Neural cell (in vitro differentiated cells): ENCODE measurements around the gene CLTB. TPM values are rescaled to one million over a fixed set of nuclear protein-coding genes. Genes with fewer than 3 reads are reported as not detected.

Source experiments
- H2AFZ ChIP-seq: fragments of 200-600, 300-800 bp; sonication (generic), shearing (Covaris generic); 2 replicates; pipeline ENCODE4 v1.6.0; 2014; ENCODE audit warnings: low read depth, mild to moderate bottlenecking, antibody characterized with exemption, low read length, moderate library complexity
- H3F3A ChIP-seq: fragments of 200-600 bp; shearing (Covaris generic); 2 replicates; pipeline ENCODE4 v1.6.1; 2016; ENCODE audit warnings: mild to moderate bottlenecking, moderate library complexity, mixed read lengths, antibody characterized with exemption, low read length; ENCODE audit not compliant: insufficient read depth, poor library complexity, severe bottlenecking
- H3K27ac ChIP-seq: fragments of 200-600, 300-800 bp; sonication (generic), shearing (Covaris generic); 2 replicates; pipeline ENCODE4 v1.5.1; 2014; ENCODE audit warnings: mild to moderate bottlenecking, low read length, moderate library complexity
- H3K27me3 ChIP-seq: fragments of 300-800, 200-600 bp; sonication (generic), shearing (Covaris generic); 2 replicates; pipeline ENCODE4 v1.6.0; 2014; ENCODE audit warnings: mild to moderate bottlenecking, low read depth, low read length, moderate library complexity; ENCODE audit not compliant: insufficient read depth
- H3K36me3 ChIP-seq: fragments of 300-800, 200-600 bp; sonication (generic), shearing (Covaris generic); 2 replicates; pipeline ENCODE4 v1.5.1; 2014; ENCODE audit warnings: mild to moderate bottlenecking, antibody characterized with exemption, low read length, moderate library complexity; ENCODE audit not compliant: insufficient read depth
- H3K4me2 ChIP-seq: fragments of 300-800, 200-600 bp; sonication (generic), shearing (Covaris generic); 2 replicates; pipeline ENCODE4 v1.6.0; 2014; ENCODE audit warnings: mild to moderate bottlenecking, low read length
- H3K4me3 ChIP-seq: fragments of 300-800, 200-600 bp; sonication (generic), shearing (Covaris generic); 2 replicates; pipeline ENCODE4 v1.5.1; 2014; ENCODE audit warnings: mild to moderate bottlenecking, low read length, moderate library complexity
- H3K79me2 ChIP-seq: fragments of 200-600 bp; shearing (Covaris generic); replicated peaks from 2 replicates; pipeline ENCODE4 v1.6.0; 2014; ENCODE audit warnings: mild to moderate bottlenecking, low read length, moderate library complexity; ENCODE audit not compliant: insufficient read depth
- H3K9ac ChIP-seq: fragments of 300-800, 200-600 bp; sonication (generic), shearing (Covaris generic); 2 replicates; pipeline ENCODE4 v1.6.1; 2016; ENCODE audit warnings: mild to moderate bottlenecking, low read length, mixed read lengths
- H3K9me2 ChIP-seq: fragments of 200-600 bp; shearing (Covaris generic); 2 replicates; pipeline ENCODE4 v1.6.1; 2016; ENCODE audit warnings: mild to moderate bottlenecking, low read length, mixed read lengths; ENCODE audit not compliant: insufficient read depth
- H3K9me3 ChIP-seq: fragments of 200-600, 300-800 bp; sonication (generic), shearing (Covaris generic); 2 replicates; pipeline ENCODE4 v1.6.1; 2016; ENCODE audit warnings: mild to moderate bottlenecking, mixed run types, low read length, moderate library complexity, mixed read lengths
- H4K20me1 ChIP-seq: fragments of 200-600 bp; shearing (Covaris generic); 2 replicates; pipeline ENCODE4 v1.6.1; 2016; ENCODE audit warnings: mild to moderate bottlenecking, mixed run types; ENCODE audit not compliant: insufficient read depth
- CTCF ChIP-seq: fragments of 450-650 bp; IDR thresholded peaks from 2 replicates; pipeline ENCODE4 v1.5.1; 2014; ENCODE audit warnings: antibody characterized with exemption, mild to moderate bottlenecking, moderate library complexity; ENCODE audit not compliant: poor library complexity, severe bottlenecking
- EP300 ChIP-seq: fragments of 450-650 bp; conservative IDR thresholded peaks from 2 replicates; pipeline ENCODE4 v1.6.1; 2014; ENCODE audit warnings: antibody characterized with exemption, mild to moderate bottlenecking, moderate library complexity; ENCODE audit not compliant: poor library complexity, severe bottlenecking
- EZH2 ChIP-seq: fragments of 200-600, 300-800 bp; shearing (Covaris generic), sonication (generic); IDR thresholded peaks from 2 replicates; pipeline ENCODE4 v1.6.1; 2014; ENCODE audit warnings: antibody characterized with exemption, low read length, borderline replicate concordance, mild to moderate bottlenecking; ENCODE audit not compliant: insufficient read depth, poor library complexity, severe bottlenecking
- MXI1 ChIP-seq: fragments of 450-650 bp; conservative IDR thresholded peaks from 2 replicates; pipeline ENCODE4 v1.6.1; 2014; ENCODE audit warnings: antibody characterized with exemption, mild to moderate bottlenecking; ENCODE audit not compliant: poor library complexity, severe bottlenecking
- POLR2AphosphoS5 ChIP-seq: IDR thresholded peaks from 2 replicates; pipeline ENCODE4 v1.6.1; 2012
- RAD21 ChIP-seq: fragments of 450-650 bp; conservative IDR thresholded peaks from 2 replicates; pipeline ENCODE4 v1.6.1; 2014; ENCODE audit warnings: antibody characterized with exemption, mild to moderate bottlenecking, moderate library complexity
- REST ChIP-seq: IDR thresholded peaks from 2 replicates; pipeline ENCODE4 v1.6.1; 2012; ENCODE audit warnings: borderline replicate concordance
- SMC3 ChIP-seq: fragments of 450-650 bp; conservative IDR thresholded peaks from 2 replicates; pipeline ENCODE4 v1.6.1; 2014; ENCODE audit warnings: antibody characterized with exemption, mild to moderate bottlenecking, moderate library complexity; ENCODE audit not compliant: poor library complexity
- TAF1 ChIP-seq: IDR thresholded peaks from 2 replicates; pipeline ENCODE4 v1.6.1; 2012; ENCODE audit warnings: low read depth
- polyA plus RNA-seq: library from polyadenylated mRNA; depleted of rRNA; stranded (reverse); fragments of >200 nt; gene quantifications from 2 replicates; pipeline ENCODE4 v1.2.3, GENCODE V29; 2014

Gene CLTB
- polyA plus RNA-seq, 1 donor from 2014 or later: 239 TPM

GRCh38 chr5:176436656-176437055, 20.3 kb upstream of the CLTB start:
- Histone ChIP-seq H3K79me2 (no peaks in the 10 kb centered on the region), H3K4me3 (no peak overlapping the region), H3K36me3 (no peaks in the 10 kb centered on the region), H3K9ac (no peak overlapping the region), H4K20me1 (no peaks in the 10 kb centered on the region), H3K4me2 (no peak overlapping the region), H2AFZ (no peak overlapping the region), H3K9me2 (no peaks in the 10 kb centered on the region), H3F3A (no peaks in the 10 kb centered on the region), H3K9me3 (no peaks in the 10 kb centered on the region), H3K27ac (no peak overlapping the region), H3K27me3 (no peaks in the 10 kb centered on the region)
- TF ChIP-seq EZH2 (no peak), RAD21 (no peak), POLR2AphosphoS5 (no peak), MXI1 (no peak), CTCF (no peak), EP300 (no peak), REST (no peak), TAF1 (no peak), SMC3 (no peak)

- Histone ChIP-seq H3K9me2 (no peaks in the 10 kb centered on the region), H4K20me1 (no peaks in the 10 kb centered on the region), H3K9ac (no peak overlapping the region), H3K9me3 (no peaks in the 10 kb centered on the region), H3F3A (no peaks in the 10 kb centered on the region), H3K79me2 (no peaks in the 10 kb centered on the region), H3K27ac (no peak overlapping the region), H3K4me2 (no peak overlapping the region), H3K27me3 (no peaks in the 10 kb centered on the region), H2AFZ (no peak overlapping the region), H3K36me3 (no peaks in the 10 kb centered on the region), H3K4me3 (no peak overlapping the region)
- TF ChIP-seq POLR2AphosphoS5 (no peak), EP300 (no peak), EZH2 (no peak), SMC3 (no peak), REST (no peak), TAF1 (no peak), RAD21 (no peak), CTCF (no peak)
These were observed 16.4 kb upstream of the CLTB start for GRCh38 chr5:176432707-176433106.
